GM15510 (cell line): ENCODE measurements around the gene SMARCD1.

ENCODE experiments used
- POLR2A ChIP-seq: IDR thresholded peaks from 3 replicates; pipeline ENCODE4 v1.6.1; 2011; ENCODE audit warnings: borderline replicate concordance; ENCODE audit not compliant: insufficient read length; ENCODE audit errors: extremely low read depth

The SMARCD1 gene

DNA sequence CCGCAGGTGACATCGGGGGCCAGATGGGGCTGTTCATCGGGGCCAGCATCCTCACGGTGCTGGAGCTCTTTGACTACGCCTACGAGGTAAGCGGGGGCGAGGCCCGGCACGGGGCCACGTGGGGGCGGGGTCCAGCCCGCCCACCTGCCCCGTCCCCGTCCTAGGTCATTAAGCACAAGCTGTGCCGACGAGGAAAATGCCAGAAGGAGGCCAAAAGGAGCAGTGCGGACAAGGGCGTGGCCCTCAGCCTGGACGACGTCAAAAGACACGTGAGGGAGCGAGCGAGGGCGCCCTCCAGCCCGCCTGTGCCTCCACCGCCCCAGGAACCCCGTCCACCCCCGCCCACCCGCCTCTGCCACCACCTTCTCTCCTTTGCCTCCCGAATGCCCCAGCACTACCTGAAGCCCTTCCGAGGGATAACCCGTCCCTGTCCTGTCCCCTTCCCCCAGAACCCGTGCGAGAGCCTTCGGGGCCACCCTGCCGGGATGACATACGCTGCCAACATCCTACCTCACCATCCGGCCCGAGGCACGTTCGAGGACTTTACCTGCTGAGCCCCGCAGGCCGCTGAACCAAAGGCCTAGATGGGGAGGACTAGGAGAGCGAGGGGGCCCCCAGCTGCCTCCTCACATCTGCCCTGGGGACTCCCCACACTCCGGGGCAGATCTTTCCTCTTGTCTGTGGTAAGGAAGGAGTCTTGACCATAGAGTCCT is 3.9 kb upstream of the SMARCD1 start:
- no peak for TF ChIP-seq POLR2A

DNA sequence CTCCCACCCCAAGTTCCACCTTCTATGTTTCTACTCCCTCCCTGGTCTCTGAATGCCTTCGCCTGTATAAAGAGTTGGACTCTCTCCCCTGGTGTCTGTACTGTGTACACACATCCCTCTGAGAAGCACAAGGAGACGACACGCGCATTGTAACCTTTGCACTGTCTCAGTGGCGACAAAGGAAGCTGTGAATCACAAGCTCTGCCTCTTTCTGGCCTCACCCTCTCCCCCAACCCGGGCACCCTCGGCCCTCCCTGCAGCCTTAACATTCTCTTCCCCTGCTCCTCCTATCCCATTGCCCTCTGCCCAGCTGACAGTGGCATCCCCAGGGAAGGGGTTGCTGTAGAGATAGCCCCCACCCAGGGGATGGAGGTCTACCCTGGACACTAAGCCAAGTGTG is 2.5 kb upstream of the SMARCD1 start:
- no peak for TF ChIP-seq POLR2A

DNA sequence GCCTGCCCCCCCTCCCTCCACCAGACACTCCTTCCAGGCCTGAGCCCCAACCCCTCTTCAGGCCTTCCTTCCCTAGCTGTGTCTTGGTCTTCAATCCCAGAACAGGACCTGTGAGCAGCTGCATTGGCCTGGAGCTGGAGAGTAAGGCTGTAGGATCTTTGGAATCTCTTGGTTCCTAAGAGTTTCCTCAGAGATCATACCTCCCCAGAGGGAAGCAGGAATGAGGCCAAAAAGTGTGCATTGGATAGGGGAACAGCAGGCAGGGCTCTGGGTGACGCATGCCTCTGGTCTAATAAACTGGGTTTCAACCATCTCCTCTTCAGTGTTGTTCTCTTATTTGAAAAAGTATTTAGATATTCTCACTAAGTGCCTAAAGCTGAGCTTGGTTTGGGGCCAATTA is 1.8 kb upstream of the SMARCD1 start:
- TF ChIP-seq POLR2A: no peak

DNA sequence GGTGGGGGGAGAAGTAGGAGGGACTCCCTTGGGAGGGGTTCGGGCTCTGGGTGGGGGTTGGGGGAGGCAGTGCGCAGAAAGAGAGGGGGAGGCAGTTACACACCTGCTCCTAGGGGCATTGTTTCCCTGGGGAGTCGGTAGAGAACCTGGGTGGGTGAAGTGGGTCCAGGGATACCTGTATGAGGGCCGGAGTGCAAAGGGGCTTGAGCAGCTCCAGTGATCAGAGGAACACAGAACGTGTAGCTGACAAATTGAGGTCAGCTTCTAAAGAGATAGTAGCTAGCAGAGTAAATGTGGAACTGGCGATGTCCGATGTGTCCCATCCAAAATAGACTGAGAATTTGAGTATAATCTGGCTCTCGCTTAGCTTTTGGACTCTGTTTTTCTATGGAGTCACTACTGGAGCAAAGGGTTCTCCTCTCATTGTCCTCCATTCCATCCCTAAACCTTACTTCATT is 502 bp downstream of the SMARCD1 start:
- TF ChIP-seq POLR2A: no peak

DNA sequence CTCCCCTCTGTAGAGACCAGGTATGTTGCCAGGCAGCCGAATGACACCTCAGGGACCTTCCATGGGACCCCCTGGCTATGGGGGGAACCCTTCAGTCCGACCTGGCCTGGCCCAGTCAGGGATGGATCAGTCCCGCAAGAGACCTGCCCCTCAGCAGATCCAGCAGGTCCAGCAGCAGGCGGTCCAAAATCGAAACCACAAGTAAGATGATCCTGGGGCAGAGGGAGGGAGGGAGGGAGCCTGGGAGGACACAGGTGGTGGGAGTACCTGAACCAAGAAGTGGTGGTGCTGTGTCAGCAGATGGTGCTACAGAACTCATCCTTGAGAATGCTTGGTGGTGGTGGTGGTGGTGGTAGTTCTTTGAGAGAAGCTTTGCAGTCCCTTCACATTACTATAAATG is 1.0 kb downstream of the SMARCD1 start:
- no peak for TF ChIP-seq POLR2A

DNA sequence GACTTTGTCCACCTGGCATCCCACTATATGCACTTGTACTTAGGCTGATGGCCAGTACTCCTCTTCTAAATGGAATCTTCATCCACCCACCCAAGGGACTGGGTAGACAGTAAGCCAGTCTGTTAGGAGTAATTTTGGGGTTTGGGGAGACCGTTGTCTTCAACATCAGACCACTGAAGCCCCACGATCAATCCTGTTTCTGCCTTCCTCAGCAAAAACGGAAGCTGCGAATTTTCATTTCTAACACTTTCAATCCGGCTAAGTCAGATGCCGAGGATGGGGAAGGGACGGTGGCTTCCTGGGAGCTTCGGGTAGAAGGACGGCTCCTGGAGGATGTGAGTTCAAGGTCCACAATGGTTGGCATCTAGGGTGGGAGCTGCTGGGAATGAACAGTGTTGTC is 2.0 kb downstream of the SMARCD1 start:
- no peak for TF ChIP-seq POLR2A

DNA sequence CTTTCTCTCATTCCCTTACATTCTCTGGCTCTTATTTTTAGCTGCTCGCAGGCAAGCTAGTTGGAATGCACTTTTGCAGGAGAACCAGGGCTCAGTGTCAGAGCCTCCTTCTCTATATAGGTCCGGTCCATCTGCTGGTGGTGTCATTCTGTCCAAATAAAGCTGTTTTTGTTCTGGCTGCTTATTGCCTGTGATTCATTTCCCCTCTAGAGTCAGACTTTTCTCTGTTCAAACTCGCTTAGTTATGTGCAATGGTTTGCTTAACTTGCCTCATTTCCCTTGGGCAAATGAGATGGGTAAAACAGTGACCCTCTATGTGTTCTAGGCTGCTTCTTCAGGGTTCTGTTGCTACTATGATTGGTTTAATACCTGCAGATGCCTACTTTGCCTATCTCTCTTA is 2.9 kb downstream of the SMARCD1 start:
- TF ChIP-seq POLR2A: no peak

DNA sequence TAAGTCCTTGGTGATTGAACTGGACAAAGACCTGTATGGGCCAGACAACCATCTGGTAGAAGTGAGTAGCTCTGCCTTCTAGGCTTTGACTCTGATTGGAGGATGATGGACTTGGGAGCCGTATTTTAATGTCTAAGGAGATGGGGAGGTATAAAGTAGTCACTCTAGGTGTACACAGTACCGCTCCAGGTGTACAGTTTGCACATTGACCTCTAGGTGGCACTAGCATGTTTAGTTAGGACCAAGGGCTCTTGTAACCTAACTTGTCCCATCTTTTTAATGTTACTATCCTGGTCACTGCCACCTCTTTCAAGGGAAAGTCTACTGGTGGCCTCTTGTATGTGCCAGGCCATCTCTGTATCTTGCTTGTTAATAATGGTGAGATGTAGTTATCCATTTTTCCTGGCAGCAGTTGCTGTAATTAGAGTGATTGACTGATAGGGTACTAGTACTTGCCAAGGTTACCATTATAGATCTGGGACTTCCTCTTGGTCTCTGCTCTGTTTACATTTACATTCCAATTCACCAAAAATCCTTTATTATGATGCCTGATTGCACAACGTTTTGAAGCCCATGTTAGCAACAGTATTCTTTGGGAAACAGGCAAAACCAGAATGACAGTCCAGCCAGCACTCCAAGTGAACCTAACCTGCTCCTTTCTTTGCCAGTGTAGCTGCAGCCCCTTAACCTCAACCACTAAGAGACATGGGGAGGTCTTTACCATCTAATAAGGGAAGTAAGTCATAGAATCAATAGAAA is 3.6 kb downstream of the SMARCD1 start:
- no peak for TF ChIP-seq POLR2A

DNA sequence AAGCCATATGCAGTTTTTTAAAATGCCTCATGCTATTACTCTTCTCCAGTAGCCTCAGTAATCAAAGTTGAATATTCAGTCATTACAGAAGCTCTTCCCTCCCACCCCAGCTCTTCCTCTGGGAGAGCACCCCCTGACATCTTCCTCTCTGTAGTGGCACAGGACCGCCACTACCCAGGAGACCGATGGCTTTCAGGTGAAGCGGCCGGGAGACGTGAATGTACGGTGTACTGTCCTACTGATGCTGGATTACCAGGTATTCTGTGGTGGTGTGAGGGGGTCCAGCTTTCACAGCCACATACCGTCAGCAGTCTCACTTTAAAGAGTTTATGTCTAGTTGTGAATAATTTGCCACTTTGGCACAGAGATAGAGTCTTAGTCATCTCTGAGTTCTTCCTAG is 4.6 kb downstream of the SMARCD1 start:
- TF ChIP-seq POLR2A: no peak

DNA sequence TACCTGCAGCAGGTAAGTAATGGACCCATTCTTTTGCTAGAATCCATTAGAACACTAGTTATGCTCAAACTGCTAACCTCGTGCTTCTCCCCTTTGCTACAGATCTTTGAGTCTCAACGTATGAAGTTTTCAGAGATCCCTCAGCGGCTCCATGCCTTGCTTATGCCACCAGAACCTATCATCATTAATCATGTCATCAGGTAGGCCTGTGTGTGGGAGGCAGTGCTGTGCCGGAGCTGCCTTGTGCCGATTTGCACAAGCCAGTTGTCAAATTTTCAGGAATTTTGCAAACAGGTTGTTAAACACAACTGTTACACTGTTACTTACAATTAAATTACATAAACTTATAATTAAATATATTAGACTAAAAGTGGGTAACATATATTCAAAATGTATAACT is 5.2 kb downstream of the SMARCD1 start:
- no peak for TF ChIP-seq POLR2A

DNA sequence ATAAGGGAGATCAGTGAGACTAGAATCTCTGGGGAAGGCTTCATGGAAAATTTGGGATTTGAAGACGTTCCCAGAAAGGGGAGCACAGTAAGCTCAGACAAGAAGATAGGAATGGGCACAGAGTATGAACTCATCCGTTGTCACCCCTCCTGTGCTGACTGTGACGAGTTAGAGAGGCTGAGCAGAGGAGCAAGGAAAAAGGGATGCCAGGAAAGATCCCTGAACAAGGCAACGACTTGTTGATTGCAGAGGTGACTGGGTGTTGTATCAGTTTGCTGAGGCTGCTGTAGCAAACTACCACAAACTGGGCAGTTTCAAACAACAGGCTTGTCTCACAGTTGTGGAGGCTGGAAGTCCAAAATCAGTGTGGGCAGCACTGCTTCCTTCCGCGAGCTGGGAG is 12.8 kb downstream of the SMARCD1 start:
- TF ChIP-seq POLR2A: no peak

DNA sequence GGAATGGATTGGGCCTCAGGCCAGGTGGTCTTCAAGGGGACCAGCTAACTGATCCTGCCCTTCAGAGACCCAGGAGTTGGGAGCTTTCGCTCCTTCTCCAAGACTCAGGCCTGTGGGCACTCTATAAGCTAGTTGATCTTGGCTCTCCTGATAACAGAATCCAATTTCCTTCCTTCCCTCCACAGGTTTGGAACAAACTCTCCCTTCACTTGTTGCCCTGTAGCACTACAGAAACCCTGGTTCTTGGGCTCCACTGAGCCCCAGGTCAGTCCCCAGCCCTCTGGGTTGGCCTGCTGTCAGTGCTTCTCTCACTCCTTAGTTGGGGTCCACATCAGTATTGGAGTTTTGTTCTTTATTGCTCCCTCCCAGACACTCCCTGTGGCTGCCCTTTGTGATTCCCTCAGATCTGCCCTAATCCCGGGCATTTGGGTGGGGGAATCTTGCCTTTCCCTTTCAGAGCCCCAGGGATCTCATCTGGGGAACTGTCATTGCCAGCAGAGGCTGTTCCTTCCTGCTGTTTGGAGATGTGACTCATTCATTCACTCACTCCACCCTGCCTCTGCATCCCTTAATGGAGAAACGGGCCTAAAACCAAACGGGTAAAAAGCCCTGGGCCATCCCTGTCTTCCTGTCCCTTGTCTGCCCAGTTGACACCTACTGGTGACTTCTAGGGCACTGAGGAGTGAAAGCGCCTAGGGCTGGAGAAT is 14.3 kb downstream of the SMARCD1 start:
- no peak for TF ChIP-seq POLR2A

DNA sequence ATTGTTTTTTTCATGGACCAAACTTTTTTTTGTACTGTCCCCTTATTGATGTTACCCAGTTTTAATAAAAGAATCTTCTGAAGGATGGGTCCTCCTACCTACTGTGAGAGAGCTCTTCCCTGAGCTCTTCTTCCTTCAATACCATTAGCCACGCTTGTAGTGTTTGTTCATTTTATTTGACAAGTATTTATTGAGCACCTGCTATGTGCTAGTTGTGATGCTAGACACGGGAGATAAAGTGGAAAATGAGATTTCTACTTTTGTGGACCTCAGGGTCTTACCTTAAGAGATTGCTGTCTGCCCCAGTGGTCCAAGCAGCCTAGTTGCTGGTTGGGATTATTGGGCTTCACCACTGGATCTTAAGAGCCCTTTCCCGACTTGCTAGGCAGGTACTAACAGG is 15.4 kb downstream of the SMARCD1 start:
- TF ChIP-seq POLR2A: no peak

DNA sequence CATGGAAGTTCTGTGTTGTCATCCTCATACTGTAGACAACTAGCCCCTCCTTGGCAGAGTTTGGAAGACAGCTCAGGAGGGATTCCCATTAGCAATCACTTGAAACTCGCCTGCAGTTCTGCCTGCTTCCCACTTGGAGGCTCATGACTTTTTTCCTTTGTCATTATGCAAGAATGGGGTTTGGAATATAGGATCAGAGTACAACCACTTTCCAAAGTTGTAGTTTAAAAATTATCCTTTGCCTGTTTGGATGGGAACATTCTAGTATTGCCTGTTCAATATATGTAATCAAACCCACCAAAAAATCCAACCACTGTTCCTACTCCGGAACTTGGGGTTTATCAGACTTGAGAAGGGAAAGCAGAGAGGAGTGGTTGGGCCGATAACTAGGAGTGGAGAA is 16.5 kb downstream of the SMARCD1 start:
- no peak for TF ChIP-seq POLR2A

DNA sequence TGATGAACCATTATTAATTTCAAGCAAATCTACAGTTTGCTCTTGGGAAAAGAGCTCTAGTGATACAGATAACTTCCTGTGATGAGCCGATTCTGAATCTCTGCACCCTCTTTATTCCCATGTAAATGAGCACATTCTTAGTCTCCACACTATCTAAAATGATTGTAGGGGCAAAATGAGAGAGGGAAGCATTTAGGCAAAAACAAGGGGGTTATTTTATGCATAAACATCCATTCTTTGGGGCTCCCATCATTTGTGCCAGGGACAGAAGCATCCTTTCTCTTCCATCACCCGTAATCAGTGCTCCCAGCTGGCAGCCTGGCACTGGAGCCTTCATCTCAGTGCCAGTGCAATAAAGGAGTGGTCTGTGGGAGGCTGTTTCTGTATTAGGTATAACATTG is 17.0 kb downstream of the SMARCD1 start:
- no peak for TF ChIP-seq POLR2A
